Endothelial cell of umbilical vein (primary cell): Measurements from ENCODE around the gene TP53TG3C. TPM values are rescaled to one million over a fixed set of nuclear protein-coding genes. Genes with fewer than 3 reads are reported as not detected.
"Not testable (repeated sequence)": the region's sequence is repeated elsewhere in the genome, so short reads cannot be mapped to it uniquely, and the experiment has no call there.

Experiments
- Bru-seq: library from RNA; stranded (reverse); fragments of 400-500 nt; gene quantifications from one replicate; lab custom pipeline; 2021; lab: Mats Ljungman, UMichigan
- BruChase-seq, 2 experiments: library from RNA; stranded (reverse); fragments of 400-500 nt; gene quantifications; one replicate each; lab custom pipeline; 2021; lab: Mats Ljungman, UMichigan
- BruUV-seq: library from RNA; stranded (reverse); fragments of 400-500 nt; replicated peaks from 2 replicates; lab custom pipeline; 2021; lab: Mats Ljungman, UMichigan
- CTCF ChIA-PET: fragments of 300-600, 350-600 bp; sonication (Branson Sonifier 250); formaldehyde crosslinking; loops from one replicate; lab custom pipeline; 2021; ENCODE audit warnings: antibody characterized with exemption, inconsistent platforms; lab: Charles Lee
- POLR2A ChIA-PET: fragments of 300-600, 350-600 bp; sonication (Branson Sonifier 250); formaldehyde crosslinking; loops from one replicate; lab custom pipeline; 2021; ENCODE audit warnings: antibody characterized with exemption, inconsistent platforms; lab: Charles Lee
- DNase-seq: peaks from one replicate; pipeline ENCODE4 v3.0.0-alpha.2; 2011; ENCODE audit warnings: low read depth, low spot score
- FAIRE-seq: peaks from 2 replicates; lab custom pipeline; 2011; peaks lifted over from hg19 to GRCh38; lab: Jason Lieb, UNC
- H2AFZ ChIP-seq: 2 replicates; pipeline ENCODE4 v1.6.0; 2012; ENCODE audit warnings: low read depth, low read length, control low read depth, inconsistent platforms
- H3K27ac ChIP-seq: 2 replicates; pipeline ENCODE4 v1.5.1; 2011; ENCODE audit warnings: low read depth, mild to moderate bottlenecking, control low read depth, low read length, moderate library complexity; ENCODE audit not compliant: insufficient read depth
- H3K27me3 ChIP-seq, 2 experiments: 2 replicates each; pipeline versions ENCODE4 v1.6.0 to v1.6.1; 2011; ENCODE audit warnings: low read length in 2 of 2, mixed read lengths in 1 of 2; ENCODE audit not compliant: control insufficient read depth in 2 of 2, insufficient read depth in 2 of 2
- H3K36me3 ChIP-seq, 2 experiments: 2 replicates in 1 of 2; 3 replicates in 1 of 2; pipeline ENCODE4 v1.5.1; 2011; ENCODE audit warnings: low read length in 2 of 2, mild to moderate bottlenecking in 1 of 2, moderate library complexity in 1 of 2; ENCODE audit not compliant: control insufficient read depth in 2 of 2, insufficient read depth in 2 of 2; ENCODE audit errors: extremely low read depth in 1 of 2
- H3K4me1 ChIP-seq: 3 replicates; pipeline ENCODE4 v1.5.1; 2011; ENCODE audit warnings: mild to moderate bottlenecking, low read length; ENCODE audit not compliant: control insufficient read depth, insufficient read depth; ENCODE audit errors: extremely low read depth
- H3K4me2 ChIP-seq: 2 replicates; pipeline ENCODE4 v1.6.1; 2011; ENCODE audit warnings: low read length, control low read depth, mixed read lengths; ENCODE audit not compliant: insufficient read depth
- H3K4me3 ChIP-seq, 3 experiments: fragments of 200-600 bp in 1 of 3; sonication (generic), shearing (Covaris generic) in 1 of 3; replicated peaks in 1 of 3; 2 replicates each; pipeline ENCODE4 v1.5.1; 2011 to 2016; ENCODE audit warnings: control low read depth in 3 of 3, low read length in 3 of 3, mild to moderate bottlenecking in 2 of 3, inconsistent platforms in 1 of 3, low read depth in 1 of 3, moderate library complexity in 1 of 3; ENCODE audit not compliant: insufficient read depth in 1 of 3
- H3K79me2 ChIP-seq: 2 replicates; pipeline ENCODE4 v1.6.0; 2012; ENCODE audit warnings: low read length, inconsistent platforms; ENCODE audit not compliant: control insufficient read depth, insufficient read depth
- H3K9ac ChIP-seq: replicated peaks from 2 replicates; pipeline ENCODE3; 2011; ENCODE audit warnings: low read length, control low read depth; ENCODE audit not compliant: insufficient read depth; ENCODE audit errors: extremely low read depth
- H3K9me1 ChIP-seq: replicated peaks from 3 replicates; pipeline ENCODE4 v1.6.0; 2011; ENCODE audit warnings: mild to moderate bottlenecking, low read length; ENCODE audit not compliant: control insufficient read depth, insufficient read depth; ENCODE audit errors: extremely low read depth
- H3K9me3 ChIP-seq: replicated peaks from 2 replicates; pipeline ENCODE4 v1.5.1; 2012; ENCODE audit warnings: low read length, inconsistent platforms; ENCODE audit not compliant: control insufficient read depth, insufficient read depth
- H4K20me1 ChIP-seq: replicated peaks from 2 replicates; pipeline ENCODE3; 2011; ENCODE audit warnings: mild to moderate bottlenecking, low read length; ENCODE audit not compliant: control insufficient read depth, insufficient read depth; ENCODE audit errors: extremely low read depth
- dilution Hi-C: fragments of 300-500 bp; cut with MboI; formaldehyde crosslinking; loops from one replicate; pipeline ENCODE4 v1.15.0; 2019; ENCODE audit warnings: low sequenced_read_pairs; ENCODE audit not compliant: extremely low pct_ligation_motif_present
- intact Hi-C: fragments of 100-400 bp; cut with micrococcal nuclease; formaldehyde crosslinking; loops from one replicate; pipeline ENCODE4 v1.10.0; 2022
- long read RNA-seq: library from polyadenylated mRNA; stranded (forward); transcript quantifications from one replicate; pipeline ENCODE4 v2.0.0, GENCODE V29; 2021
- polyA minus RNA-seq, 3 experiments: library from RNA; depleted of rRNA, polyadenylated mRNA; stranded (reverse); fragments of >200 nt; gene quantifications; 1 replicate in 1 of 3; 2 replicates in 2 of 3; pipeline ENCODE4 v1.2.3, GENCODE V29; 2011
- polyA plus RNA-seq, 4 experiments: library from polyadenylated mRNA; depleted of rRNA in 3 of 4; stranded (reverse) in 3 of 4; unstranded in 1 of 4; fragments of >200 nt; gene quantifications; 2 replicates each; pipeline versions ENCODE4 v1.2.1 to v1.2.3, GENCODE V29; 2011 to 2012; ENCODE audit warnings: missing spikeins in 1 of 4
- small RNA-seq: library from RNA; depleted of rRNA; stranded (forward); fragments of <200 nt; gene quantifications from one replicate; pipeline ENCODE3, GENCODE V24; 2012; ENCODE audit warnings: low replicate concordance, low read depth; ENCODE audit not compliant: insufficient read depth, insufficient read length
- total RNA-seq: library from RNA; stranded (reverse); gene quantifications from 2 replicates; pipeline ENCODE4 v1.2.3, GENCODE V29; 2021

Gene TP53TG3C, protein sequence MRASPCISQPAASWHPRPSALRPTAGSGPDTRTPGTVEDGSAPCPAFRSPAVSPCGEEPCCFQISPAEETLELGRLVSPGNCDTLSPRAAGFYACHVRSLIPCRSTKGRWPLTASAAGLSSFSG
- total RNA-seq (not detected in 2 replicates), polyA plus RNA-seq (not detected in 2 replicates), polyA minus RNA-seq (not detected in 2 replicates), Bru-seq, nascent RNA (not detected), BruChase-seq, experiment 1, labeled RNA remaining after a 6-hour chase (not detected), BruChase-seq, experiment 2, labeled RNA remaining after a 2-hour chase (not detected)
- polyA plus RNA-seq (2011; cell fraction: cytosol; rRNA removed), result not detected in 2 replicates
- polyA plus RNA-seq (2011; cell fraction: nucleus; rRNA removed), result not detected in 2 replicates
- polyA plus RNA-seq (2012), result not detected in 2 replicates
- not detected for polyA minus RNA-seq (2011; cell fraction: cytosol; rRNA and poly(A)+ RNA removed)
- polyA minus RNA-seq (2011; cell fraction: nucleus; rRNA and poly(A)+ RNA removed), result not detected in 2 replicates
- long read RNA-seq, result 0 reads

DNA sequence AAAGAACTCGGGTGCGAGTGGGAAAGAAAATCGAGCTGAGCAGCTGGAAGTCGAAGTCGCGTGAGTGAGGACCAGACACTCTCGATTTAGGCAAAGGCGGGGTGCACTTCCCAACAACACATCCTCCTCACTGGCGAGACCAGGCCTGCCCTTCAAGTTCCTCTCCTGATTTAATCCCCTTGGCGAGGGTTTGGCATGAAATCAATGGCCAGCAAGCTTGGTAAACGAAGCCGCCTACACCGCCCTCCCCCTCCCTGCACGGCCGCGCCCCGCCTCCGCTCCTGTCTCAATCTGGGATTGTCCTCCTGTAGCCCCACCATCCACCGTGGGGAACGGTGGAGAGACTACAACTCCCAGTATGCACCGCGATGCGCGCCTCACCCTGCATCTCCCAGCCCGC lies at the start of gene TP53TG3C:
TP53TG3C (plus strand) TSS at position 301 of the 400 bp plus-strand sequence; CDS start at position 369, 68 bp downstream.
- dilution Hi-C loops, CTCF ChIA-PET, H3K4me2 ChIP-seq, H3K9ac ChIP-seq, POLR2A ChIA-PET, H3K79me2 ChIP-seq, H3K36me3 ChIP-seq, H2AFZ ChIP-seq, H3K4me3 ChIP-seq, H3K27ac ChIP-seq, FAIRE-seq, intact Hi-C loops, H3K4me1 ChIP-seq, BruUV-seq, DNase-seq, H4K20me1 ChIP-seq, H3K9me1 ChIP-seq, H3K9me3 ChIP-seq, H3K27me3 ChIP-seq: not testable (repeated sequence)

Small RNA genes lying within 50 kb of the gene (small RNA-seq; reads per million reads assigned to genes)
- not detected for gene AC138869.1

Other genes starting within 250 kb of the TP53TG3C start
- gene TP53TG3E, start 110.1 kb downstream of the TP53TG3C start, total RNA-seq, result not detected in 2 replicates
- not detected in 2 replicates for gene TP53TG3E, start 110.1 kb downstream of the TP53TG3C start, polyA plus RNA-seq
- not detected in 2 replicates for gene TP53TG3B, start 166.6 kb downstream of the TP53TG3C start, total RNA-seq
- gene TP53TG3B, start 166.6 kb downstream of the TP53TG3C start, polyA plus RNA-seq, result not detected in 2 replicates